A673 (cell line): ENCODE results near the gene NFATC3. TPM values are rescaled to one million over a fixed set of nuclear protein-coding genes. Genes with fewer than 3 reads are reported as not detected.

Experiments
- BruUV-seq: library from RNA; stranded (reverse); fragments of 400-500 nt; replicated peaks from 2 replicates; lab custom pipeline; 2021; lab: Mats Ljungman, UMichigan
- CTCF ChIA-PET: fragments of 300-600 bp; sonication (Branson Sonifier 250); formaldehyde crosslinking; loops from one replicate; lab custom pipeline; 2022; ENCODE audit warnings: antibody characterized with exemption; lab: Charles Lee
- POLR2A ChIA-PET: fragments of 300-600 bp; sonication (Branson Sonifier 250); formaldehyde crosslinking; loops from one replicate; lab custom pipeline; 2022; ENCODE audit warnings: antibody characterized with exemption; ENCODE audit not compliant: low non-redundant PET; lab: Charles Lee
- DNase-seq: peaks from one replicate; pipeline ENCODE4 v3.0.0-alpha.2; 2015; ENCODE audit warnings: low spot score
- H3K27ac ChIP-seq: fragments of 200-600 bp; sonication (generic); 2 replicates; pipeline ENCODE4 v1.5.1; 2016; ENCODE audit warnings: mixed run types, low read depth, mild to moderate bottlenecking, mixed read lengths, antibody characterized with exemption, low read length; ENCODE audit not compliant: poor library complexity, severe bottlenecking
- H3K27me3 ChIP-seq: fragments of 200-600 bp; sonication (generic); replicated peaks from 2 replicates; pipeline ENCODE4 v1.6.1; 2017; ENCODE audit warnings: mixed run types, low read depth, mild to moderate bottlenecking, mixed read lengths, antibody characterized with exemption, low read length; ENCODE audit not compliant: insufficient read depth, poor library complexity
- H3K36me3 ChIP-seq: fragments of 200-600 bp; sonication (generic); 2 replicates; pipeline ENCODE4 v1.6.1; 2016; ENCODE audit warnings: mixed run types, mild to moderate bottlenecking, mixed read lengths, antibody characterized with exemption, low read length; ENCODE audit not compliant: insufficient read depth, poor library complexity, severe bottlenecking
- H3K4me1 ChIP-seq: fragments of 200-600 bp; sonication (generic); 2 replicates; pipeline ENCODE4 v1.6.1; 2017; ENCODE audit warnings: mixed run types, mild to moderate bottlenecking, mixed read lengths, antibody characterized with exemption, low read length; ENCODE audit not compliant: insufficient read depth, poor library complexity, severe bottlenecking
- H3K4me3 ChIP-seq: fragments of 200-600 bp; sonication (generic); 2 replicates; pipeline ENCODE4 v1.5.1; 2016; ENCODE audit warnings: low read depth, mixed run types, mild to moderate bottlenecking, mixed read lengths, low read length; ENCODE audit not compliant: poor library complexity, severe bottlenecking
- H3K9me3 ChIP-seq: fragments of 200-600 bp; sonication (generic); 2 replicates; pipeline ENCODE4 v1.6.1; 2016; ENCODE audit warnings: mixed run types, low read depth, mild to moderate bottlenecking, mixed read lengths, antibody characterized with exemption, low read length; ENCODE audit not compliant: poor library complexity, severe bottlenecking
- EZH2 ChIP-seq: fragments of 200-600 bp; sonication (generic); IDR thresholded peaks from 2 replicates; pipeline ENCODE4 v1.6.1; 2017; ENCODE audit warnings: borderline replicate concordance, low read depth, mild to moderate bottlenecking, mixed read lengths, antibody characterized with exemption, low read length; ENCODE audit not compliant: poor library complexity, severe bottlenecking
- intact Hi-C: fragments of 100-400 bp; cut with micrococcal nuclease; formaldehyde crosslinking; loops from one replicate; pipeline ENCODE4 v1.10.0; 2022; ENCODE audit not compliant: unreplicated experiment
- total RNA-seq: library from RNA; stranded (reverse); gene quantifications from 2 replicates; pipeline ENCODE4 v1.2.3, GENCODE V29; 2021
- TF ChIP-seq, protein P1 (sequence below): fragments of 300-800, 200-600 bp; sonication (generic); conservative IDR thresholded peaks from 2 replicates; pipeline ENCODE4 v1.5.1; 2017; ENCODE audit warnings: low read depth, mild to moderate bottlenecking, antibody characterized with exemption, low read length, moderate library complexity, mixed read lengths

The NFATC3 gene
- total RNA-seq, 1 experiment from 2014 or later, result 56.0 TPM

DNA sequence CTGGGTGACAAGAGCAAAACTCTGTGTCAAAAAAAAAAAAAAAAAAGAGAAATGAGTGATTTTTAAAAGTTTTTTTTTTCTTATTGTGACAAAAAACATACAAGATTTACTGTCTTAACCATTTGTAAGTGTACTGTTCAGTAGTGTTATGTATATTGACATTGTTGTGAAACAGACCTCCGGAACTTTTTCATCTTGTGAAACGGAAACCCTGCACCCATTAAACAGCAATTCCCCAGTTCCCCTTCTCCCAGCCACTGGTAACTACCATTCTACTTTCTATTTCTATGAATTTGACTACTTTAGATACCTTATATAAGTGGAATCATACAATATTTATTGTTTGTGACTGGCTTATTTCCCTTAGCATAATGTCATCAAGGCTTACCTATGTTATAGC is 43.4 kb upstream of the NFATC3 start:
- intact Hi-C loops, result loop anchor here (10.0 kb wide), 2 partner anchors 227 to 517 kb away; partner anchors contain the start of gene RIPOR1
- no peaks in the 10 kb centered on the region for H3K4me1 ChIP-seq
- DNase-seq, result no peak
- H3K36me3 ChIP-seq, result peaks cover 6% of the 10 kb centered on the region
- no peak overlapping the region for H3K4me3 ChIP-seq
- POLR2A ChIA-PET, result no interaction called here
- CTCF ChIA-PET, result interaction anchor here (1.5 kb wide), 1 partner anchor 225 kb away, joined by 4 read pairs; no protein-coding TSS in a partner anchor
- TF ChIP-seq EZH2, result no peak
- TF ChIP-seq, protein P1, sequence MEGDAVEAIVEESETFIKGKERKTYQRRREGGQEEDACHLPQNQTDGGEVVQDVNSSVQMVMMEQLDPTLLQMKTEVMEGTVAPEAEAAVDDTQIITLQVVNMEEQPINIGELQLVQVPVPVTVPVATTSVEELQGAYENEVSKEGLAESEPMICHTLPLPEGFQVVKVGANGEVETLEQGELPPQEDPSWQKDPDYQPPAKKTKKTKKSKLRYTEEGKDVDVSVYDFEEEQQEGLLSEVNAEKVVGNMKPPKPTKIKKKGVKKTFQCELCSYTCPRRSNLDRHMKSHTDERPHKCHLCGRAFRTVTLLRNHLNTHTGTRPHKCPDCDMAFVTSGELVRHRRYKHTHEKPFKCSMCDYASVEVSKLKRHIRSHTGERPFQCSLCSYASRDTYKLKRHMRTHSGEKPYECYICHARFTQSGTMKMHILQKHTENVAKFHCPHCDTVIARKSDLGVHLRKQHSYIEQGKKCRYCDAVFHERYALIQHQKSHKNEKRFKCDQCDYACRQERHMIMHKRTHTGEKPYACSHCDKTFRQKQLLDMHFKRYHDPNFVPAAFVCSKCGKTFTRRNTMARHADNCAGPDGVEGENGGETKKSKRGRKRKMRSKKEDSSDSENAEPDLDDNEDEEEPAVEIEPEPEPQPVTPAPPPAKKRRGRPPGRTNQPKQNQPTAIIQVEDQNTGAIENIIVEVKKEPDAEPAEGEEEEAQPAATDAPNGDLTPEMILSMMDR, result no peak
- no peak overlapping the region for H3K27ac ChIP-seq
- BruUV-seq, result no TSS peak
- no peaks in the 10 kb centered on the region for H3K9me3 ChIP-seq
- no peaks in the 10 kb centered on the region for H3K27me3 ChIP-seq

- BruUV-seq, result no TSS peak
- no peaks in the 10 kb centered on the region for H3K27me3 ChIP-seq
- CTCF ChIA-PET, result interaction anchor here (0.7 kb wide), 1 partner anchor 46 kb away, joined by 3 read pairs; no protein-coding TSS in a partner anchor
These were observed 39.1 kb upstream of the NFATC3 start for GRCh38 chr16:68046106-68046505.

GRCh38 chr16:68047987-68048386 is 37.2 kb upstream of the NFATC3 start:
- CTCF ChIA-PET, result no interaction called here

More at GRCh38 chr16:68046106-68046505, 39.1 kb upstream of the NFATC3 start:
- intact Hi-C loops, result loop anchor here (10.0 kb wide), 2 partner anchors 231 to 521 kb away; partner anchors contain the start of gene RIPOR1
- Histone ChIP-seq H3K36me3 (peaks cover 1% of the 10 kb centered on the region), H3K27ac (no peak overlapping the region), H3K4me1 (no peaks in the 10 kb centered on the region), H3K9me3 (no peaks in the 10 kb centered on the region), H3K4me3 (no peak overlapping the region)
- DNase-seq, result no peak
- TF ChIP-seq, protein P1, result no peak
- TF ChIP-seq EZH2, result no peak
- POLR2A ChIA-PET, result interaction anchor here (0.6 kb wide), 1 partner anchor 23 kb away, joined by 3 read pairs; no protein-coding TSS in a partner anchor

More at GRCh38 chr16:68047987-68048386, 37.2 kb upstream of the NFATC3 start:
- no peak overlapping the region for H3K4me3 ChIP-seq
- no peaks in the 10 kb centered on the region for H3K4me1 ChIP-seq
- H3K27me3 ChIP-seq, result no peaks in the 10 kb centered on the region
- DNase-seq, result no peak
- POLR2A ChIA-PET, result no interaction called here
- no peak for TF ChIP-seq EZH2
- TF ChIP-seq, protein P1, result no peak
- intact Hi-C loops, result loop anchor here (10.0 kb wide), 2 partner anchors 233 to 523 kb away; partner anchors contain the start of gene RIPOR1
- H3K36me3 ChIP-seq, result no peaks in the 10 kb centered on the region
- H3K9me3 ChIP-seq, result no peaks in the 10 kb centered on the region
- H3K27ac ChIP-seq, result no peak overlapping the region
- BruUV-seq, result no TSS peak
